ENCODE data around the gene MAVS. TPM values are rescaled to one million over a fixed set of nuclear protein-coding genes. Genes with fewer than 3 reads are reported as not detected.

MAVS gene
- total RNA-seq, 1 donor from 2014 or later: 43.5 TPM

DNA sequence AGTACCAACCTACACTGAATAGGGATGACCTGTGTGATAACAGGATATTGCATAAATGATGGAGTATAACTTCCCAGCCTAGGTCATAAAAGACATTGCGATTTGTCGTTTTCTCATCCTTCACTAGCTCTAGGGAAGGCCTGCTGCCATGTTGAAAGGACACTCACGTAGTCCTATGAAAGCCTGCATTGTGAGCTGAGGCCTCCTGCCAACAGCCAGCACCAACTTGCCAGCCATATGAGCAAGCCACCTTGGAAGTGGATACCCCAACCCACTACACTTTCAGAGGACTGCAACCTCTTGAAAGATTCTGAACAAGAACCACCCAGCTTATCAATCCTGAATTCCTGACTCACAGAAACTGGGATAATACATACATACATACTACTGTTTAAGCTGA is 39.1 kb downstream of the MAVS start:
- DNase-seq (ENCODE audit: low spot score): no peak

DNA sequence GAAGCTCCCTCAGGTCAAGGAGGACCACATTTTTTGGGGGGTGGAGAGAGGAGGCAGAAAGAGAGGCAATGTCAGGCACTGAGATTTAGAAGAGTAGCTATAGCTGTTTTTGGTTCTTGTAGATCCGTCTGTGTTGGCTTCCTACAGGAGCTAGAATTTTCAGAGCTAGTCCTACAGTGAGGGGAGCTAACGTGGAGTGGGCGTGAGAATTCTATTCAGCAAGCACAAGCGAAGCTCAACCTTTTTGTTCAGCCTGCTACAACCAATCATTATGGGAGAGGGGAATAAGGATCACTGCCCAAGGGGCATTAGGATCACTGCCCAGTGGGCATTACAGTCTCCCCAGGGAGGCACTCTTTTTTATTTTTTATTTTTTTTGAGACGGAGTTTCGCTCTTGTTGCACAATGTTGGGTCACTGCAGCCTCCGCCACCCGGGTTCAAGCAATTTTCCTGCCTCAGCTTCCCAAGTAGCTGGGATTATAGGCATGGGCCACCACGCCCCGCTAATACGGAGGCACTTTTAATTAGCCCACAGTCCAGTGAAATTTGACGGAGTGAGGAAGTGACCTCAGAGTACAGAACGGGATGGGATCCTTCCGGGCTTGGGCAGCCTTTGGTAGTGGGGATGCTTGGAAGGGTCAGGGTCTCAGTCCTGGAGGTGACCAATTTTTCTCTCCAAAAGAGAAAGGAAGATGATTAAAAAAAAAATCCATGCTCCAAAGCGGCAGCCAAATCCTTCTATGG is 41.4 kb downstream of the MAVS start:
- DNase-seq (ENCODE audit: low spot score): peak; percentile 60

DNA sequence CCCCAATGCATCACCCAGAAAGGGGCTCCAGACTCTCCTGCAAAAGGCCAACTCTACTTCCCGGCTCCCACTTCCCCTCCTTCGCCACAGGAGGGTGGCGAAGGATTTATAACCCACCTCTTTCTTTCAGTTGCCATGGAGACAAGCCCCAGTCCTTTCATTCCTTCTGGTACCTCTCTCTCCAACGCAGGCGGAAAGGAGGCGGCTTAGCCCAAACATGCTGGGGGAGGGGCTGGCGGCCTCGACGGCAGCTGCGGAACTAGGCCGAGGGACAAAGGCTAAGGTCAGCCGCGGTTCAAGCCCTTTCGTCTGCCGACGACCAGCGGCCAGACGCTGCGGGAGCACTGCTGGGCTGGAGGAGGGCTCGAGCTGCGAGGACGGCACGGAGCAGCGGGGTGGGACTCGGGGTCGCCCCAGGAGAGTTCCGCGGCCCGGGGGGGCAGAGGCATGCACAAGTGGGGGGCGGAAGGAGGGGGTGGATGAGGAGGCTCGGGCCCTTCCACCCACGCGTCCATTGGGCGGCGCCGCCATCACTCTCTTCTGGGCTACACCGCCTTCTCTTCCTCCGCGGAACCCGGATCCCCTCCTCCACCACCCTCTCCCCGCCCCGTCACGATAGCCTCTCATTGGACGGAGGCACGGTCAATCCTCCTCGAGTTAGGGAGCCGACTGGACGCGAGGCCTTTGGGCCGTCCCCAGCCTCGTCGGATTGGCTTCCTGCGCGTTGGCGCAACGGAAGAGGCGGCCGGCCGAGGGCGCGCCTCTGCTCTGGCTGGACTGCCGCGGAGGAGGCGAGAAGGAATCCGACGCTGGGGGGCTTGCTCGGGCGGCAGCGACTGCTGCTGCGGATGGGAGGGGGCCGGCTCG is 42.2 kb downstream of the MAVS start, which contains the start of gene PANK2:
Gene PANK2 (plus strand): TSS at position 766 of the 867 bp plus-strand sequence.
- DNase-seq (ENCODE audit: low spot score): peak; percentile 99

DNA sequence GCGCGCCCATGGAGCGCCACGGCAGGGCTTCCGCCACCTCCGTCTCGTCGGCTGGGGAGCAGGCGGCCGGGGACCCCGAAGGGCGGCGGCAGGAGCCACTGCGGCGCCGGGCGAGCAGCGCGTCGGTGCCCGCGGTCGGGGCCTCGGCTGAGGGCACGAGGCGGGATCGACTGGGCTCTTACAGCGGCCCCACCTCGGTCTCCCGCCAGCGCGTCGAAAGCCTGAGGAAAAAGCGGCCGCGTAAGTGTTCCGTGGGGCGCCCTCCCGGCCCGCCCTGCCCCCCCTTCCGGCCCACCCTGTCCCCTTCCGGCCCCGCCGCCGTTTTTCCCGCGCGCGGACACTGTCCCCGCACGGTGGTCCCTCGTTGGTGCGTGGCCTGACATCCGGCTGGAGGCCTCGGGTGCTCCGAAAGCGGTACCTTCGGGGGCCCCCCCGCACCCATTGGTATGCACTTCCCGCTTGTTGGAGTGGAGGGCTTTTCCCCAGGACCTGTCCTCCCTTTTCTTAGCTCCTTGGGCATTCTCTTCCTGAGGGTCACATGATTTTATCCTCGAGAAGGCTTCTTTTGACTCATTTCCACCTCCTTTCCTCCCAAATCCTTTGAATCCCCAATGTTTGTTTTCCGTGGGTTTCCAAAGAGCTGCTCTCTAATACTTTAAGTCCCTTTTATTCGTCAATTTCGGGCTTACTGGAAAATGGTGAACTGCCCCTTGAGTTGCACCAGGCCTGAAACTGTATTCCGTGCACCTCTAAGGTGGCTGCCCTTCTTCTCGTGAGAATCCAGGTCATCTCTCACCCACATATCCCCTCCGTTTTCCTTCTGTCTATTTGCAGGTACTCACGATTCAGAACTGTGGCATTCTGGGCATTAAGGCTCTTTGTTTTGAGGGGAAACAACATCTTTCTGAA is 43.1 kb downstream of the MAVS start:
- DNase-seq (ENCODE audit: low spot score): no peak

DNA sequence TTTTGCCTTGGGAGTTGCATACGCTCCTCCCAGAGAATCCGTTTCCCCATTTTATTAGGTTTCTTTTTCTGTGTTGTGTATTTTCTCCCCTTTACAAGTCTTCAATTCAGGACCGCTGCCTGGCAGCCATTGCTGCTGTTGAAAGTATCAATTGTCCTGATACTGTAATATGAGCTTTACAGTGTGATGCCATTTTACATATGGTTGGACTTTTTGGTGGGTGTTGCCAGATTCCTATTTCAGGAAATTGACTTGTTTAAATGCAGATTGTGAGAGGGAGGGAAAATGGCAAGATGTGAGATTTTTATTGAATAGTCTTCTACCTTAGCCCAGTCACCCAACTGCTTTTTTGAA is 43.7 kb downstream of the MAVS start:
- no peak for DNase-seq (ENCODE audit: low spot score)

DNA sequence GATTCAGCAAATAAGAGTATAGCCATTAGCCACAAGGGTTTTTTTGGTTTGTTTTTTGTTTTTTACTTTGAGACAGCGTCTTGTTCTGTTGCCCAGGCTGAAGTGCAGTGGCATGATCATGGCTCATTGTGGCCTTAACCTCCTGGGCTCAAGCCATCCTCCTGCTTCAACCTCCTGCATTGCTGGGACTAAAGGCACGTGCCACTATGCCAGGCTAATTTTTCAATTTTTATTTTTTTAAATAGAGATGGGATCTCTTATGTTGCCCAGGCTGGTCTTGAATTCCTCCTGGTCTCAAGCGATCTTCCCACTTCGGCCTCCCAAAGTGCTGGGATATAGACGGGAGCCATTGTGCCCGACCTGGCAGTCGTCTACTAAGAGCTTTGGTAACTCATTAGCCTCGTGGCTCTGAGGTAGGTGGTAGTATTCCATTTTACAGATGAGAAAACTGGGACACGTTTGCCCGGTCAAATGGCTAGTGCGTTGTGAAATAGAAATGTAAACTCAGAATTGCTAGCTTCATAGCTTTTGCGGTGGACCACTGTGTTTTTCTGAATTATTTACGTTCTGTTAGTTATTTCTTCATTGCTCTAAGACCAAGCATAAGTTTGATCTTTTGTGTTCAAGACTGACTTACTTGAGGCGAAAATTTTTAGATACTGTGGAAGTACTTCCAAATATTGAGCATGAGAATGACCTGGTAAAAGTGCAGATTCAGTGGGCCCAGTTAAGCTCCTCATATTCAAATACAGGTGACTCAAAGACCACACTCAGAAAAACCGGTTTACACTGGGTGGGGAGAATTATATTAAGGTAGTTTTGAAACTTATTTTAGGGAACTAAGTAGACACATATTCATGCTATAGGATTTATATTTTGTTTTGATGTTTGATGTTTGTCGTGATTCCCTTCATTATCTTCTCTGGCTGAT is 44.6 kb downstream of the MAVS start:
- DNase-seq (ENCODE audit: low spot score): peak; percentile 22

DNA sequence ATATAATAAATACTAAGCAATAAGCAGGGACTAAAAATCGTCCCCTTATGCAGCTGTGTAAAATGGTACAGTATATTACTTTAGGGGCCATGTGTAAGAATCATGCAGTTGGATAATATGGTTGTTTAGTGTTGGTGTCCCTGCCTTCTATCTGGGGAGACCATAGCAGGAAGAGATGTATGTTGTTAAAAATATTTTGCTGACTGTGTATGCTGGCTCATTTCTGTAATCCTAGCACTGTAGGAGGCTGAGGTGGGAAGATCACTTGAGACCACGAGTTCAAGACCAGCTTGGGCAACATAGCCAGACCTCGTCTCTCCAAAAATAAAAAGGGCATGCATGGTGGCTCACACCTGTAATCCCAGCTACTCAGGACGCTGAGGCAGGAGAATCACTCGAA is 48.2 kb downstream of the MAVS start:
- peak; percentile 20 for DNase-seq (ENCODE audit: low spot score)

DNA sequence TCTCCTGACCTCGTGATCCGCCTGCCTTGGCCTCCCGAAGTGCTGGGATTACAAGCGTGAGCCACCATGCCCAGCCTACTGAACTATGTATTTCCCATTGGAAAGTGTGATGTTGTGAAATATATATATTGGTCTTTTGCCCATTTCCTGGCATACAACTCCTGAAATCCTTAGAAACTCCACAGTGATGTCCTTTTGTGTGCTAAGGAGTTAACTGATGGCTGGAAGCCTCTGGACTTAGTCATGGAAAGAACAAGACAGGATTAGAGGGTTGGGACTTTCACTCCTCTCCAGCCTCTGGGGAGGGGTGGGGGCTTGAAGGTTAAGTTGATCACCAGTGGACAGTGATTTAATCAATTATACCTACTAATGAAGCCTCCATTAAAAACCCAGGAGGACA is 49.7 kb downstream of the MAVS start:
- DNase-seq (ENCODE audit: low spot score): peak; percentile 12

DNA sequence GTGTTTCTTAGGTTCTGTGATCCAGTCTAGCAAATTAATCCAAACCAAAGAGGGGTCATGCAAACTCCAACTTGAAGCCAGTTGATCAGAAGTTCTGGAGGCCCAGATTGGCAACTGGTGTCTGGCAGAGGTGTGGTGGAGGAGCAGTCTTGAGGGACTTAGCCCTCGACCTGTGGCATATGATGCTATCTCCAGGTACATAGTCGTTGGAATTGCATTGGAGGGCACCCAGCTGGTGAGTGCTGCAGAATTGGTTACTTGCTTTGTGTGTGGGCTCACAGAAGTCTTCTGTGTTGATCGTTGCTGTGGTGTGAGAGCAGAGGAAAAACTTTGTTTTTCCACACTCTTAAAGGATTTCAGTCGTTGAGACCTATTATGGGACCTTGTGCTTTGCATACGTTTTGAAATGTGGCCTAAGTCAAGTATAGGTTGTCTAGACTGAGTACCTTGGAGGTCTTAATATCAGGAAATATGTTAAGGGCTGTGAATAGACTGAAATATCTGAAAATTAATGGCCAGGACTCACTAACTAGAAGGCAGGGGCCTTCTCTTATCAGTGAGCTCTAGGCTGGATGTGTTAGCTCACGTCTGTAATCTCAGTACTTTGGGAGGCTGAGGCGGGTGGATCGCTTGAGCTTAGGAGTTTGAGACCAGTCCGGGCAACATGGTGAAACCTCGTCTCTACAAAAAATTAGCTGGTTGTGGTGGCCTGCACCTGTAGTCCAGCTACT is 50.4 kb downstream of the MAVS start:
- DNase-seq (ENCODE audit: low spot score): peak; percentile 57

DNA sequence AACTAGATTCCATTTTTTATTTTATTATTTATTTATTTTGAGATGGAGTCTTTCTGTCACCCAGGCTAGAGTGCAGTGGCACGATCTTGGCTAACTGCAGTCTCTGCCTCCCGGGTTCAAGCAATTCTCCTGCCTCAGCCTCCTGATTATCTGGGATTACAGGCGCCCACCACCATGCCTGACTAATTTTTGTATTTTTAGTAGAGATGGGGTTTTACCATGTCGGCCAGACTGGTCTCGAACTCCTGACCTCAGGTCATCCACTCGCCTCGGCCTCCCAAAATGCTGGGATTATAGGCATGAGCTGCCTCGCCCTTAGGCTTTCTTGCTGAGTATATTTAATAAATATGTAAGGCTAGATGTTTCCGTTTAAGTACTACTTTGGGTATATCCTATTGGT is 51.5 kb downstream of the MAVS start:
- DNase-seq (ENCODE audit: low spot score): peak; percentile 62

DNA sequence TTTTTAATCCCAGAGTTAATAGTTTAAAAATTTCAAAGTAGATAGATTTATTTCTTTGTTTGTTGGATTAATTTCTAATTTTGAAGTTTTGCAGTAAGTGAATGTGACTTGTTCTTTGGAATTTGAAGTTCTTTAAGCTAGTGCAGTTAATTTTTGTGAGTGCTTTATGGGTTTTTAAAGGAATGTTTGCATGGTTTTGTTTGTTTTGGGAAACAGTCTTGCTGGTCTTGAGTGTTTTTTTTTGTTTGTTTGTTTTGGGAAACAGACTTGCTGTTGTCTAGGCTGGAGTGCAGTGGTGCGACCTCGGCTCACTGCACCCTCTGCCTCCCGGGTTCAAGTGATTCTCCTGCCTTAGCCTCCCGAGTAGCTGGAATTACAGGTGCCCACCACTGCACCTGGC is 52.0 kb downstream of the MAVS start:
- no peak for DNase-seq (ENCODE audit: low spot score)

DNA sequence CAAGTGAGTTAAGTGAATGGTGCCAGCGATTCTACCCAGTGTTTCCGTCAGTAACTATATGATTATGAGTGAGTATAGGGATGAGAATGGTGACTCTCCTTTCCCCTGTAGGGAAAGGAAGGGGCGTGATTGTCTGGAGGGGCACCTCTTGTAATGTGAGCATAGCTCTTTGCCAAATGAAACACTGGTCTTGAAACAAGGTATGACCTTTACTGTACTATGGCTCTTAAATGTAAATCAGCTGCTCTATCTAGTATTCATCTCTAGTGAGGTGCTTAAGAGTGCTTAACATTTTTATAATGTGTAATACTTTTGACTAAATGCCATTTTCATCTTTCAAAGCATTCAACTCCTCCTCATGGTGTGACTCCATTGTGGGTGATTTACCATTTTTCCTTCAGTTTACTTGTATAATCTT is 53.6 kb downstream of the MAVS start:
- no peak for DNase-seq (ENCODE audit: low spot score)

DNA sequence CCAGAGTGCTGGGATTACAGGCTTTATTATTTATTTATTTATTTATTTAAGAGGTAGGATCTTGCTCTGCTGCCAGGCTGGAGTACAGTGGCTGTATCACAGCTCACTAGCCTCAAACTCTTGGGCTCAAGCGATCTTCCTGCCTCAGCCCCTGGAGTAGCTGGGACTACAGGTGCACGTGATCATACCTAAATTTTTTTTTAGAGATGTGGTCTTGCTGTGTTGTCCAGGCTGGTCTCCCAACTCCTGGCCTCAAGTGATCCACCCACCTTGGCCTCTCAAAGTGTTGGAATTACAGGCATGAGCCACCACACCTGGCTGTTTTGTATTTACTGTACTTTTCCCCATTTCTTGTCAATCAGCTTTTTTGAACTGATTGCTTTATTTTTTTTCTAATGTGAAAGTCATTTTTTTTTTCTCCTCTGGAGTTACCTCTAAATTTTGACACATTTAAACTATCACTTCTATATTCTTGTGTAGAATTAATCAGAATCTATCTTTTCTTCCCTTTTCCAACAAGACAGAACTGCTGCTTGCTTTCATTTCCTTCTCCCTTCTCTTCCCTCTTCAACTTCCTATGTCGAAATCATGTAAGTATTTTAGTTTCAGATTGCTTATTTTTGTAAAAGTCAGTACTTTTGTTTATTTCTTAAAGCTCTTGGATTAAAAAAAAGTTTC is 54.5 kb downstream of the MAVS start:
- DNase-seq (ENCODE audit: low spot score): no peak

DNA sequence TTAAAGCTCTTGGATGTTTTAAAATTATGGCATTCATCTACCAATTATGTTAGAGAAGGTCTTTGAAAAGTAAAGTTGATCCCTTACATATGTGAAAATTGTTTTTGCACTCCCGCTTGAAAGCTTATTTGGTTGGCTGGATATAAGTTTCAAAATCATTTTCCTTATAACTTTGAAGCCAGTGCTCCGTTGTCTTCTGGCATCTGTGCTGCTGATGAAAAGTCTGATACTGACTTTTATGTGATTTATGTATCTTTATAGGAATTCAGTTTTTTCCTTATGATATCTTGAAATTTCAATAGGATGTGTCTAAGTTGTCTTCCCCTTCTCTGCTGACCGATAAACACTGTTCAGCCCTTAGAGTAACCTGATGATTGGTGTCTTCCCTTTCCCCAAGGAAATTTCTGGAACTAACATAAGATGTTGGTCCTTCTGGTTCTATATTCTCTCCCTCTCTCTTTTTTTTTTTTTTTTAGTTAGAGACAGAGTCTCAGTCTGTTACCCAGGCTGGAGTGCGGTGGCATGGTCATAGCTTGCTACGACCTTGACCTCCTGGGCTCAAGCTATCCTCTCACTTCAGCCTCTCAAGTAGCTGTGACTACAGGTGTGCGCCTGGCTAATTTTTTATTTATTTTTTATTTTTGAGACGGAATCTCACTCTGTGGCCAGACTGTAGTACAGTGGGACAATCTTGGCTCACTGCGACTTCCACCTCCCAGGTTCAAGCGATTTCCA is 55.2 kb downstream of the MAVS start:
- DNase-seq (ENCODE audit: low spot score): no peak

DNA sequence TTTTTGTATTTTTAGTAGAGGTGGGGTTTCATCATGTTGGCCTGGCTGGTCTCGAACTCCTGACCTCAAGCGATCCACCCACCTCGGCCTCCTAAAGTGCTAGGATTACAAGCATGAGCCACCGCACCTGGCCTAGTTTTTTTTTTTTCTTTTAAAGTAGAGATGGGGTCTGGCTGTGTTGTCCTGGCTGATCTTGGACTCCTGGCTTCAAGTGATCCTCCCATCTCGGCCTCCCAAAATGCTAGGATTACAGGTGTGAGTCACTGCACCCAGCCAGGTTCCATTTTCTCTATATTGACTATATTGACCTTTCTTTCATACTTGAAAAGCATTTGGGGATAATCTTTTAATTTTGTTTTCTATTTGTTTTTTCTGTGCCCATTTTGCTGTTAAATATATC is 55.8 kb downstream of the MAVS start:
- no peak for DNase-seq (ENCODE audit: low spot score)

DNA sequence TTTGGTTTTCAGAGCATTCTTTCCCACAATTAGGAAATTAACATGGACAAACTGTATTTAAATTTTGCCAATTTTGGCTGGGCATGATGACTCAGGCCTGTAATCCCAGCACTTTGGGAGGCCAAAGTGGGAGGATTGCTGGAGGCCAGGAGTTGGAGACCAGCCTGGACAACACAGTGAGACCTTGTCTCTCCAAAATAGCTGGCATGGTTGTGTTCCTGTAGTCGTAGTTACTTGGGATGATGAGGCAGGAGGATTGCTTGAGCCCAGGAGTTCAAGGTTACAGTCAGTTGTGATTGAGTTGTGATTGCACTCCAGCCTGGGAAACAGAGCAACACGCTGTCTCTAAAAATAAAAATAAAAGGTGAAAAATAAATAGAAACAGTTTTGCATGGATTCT is 57.6 kb downstream of the MAVS start:
- DNase-seq (ENCODE audit: low spot score): no peak

DNA sequence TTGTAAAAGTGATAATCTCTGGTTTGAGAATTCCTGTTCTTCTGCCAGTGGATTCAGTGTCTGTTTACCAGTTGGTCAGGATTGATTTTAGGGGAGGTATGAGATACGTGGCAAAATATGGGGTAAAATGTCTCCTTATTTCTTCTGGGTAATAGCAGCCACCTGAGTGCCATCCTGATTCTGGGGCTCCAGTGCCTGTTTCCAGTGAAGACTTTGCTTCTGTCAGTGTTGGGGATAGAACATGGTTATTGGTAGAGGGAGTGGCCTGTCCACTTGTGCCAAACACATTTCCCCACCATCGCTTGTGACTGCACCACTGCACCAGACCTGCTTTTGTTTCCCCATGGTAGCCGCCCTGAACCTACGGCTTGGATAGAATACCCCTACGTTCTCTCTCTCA is 58.2 kb downstream of the MAVS start:
- no peak for DNase-seq (ENCODE audit: low spot score)
